Transverse colon (tissue), 4 donors: ENCODE data around the gene EPHA2. TPM values are rescaled to one million over a fixed set of nuclear protein-coding genes. Genes with fewer than 3 reads are reported as not detected.

Experiments
- DNase-seq: peaks from one replicate; pipeline ENCODE4 v3.0.0-alpha.2; 2019
- H3K27ac ChIP-seq, 4 donors: fragments of 200-600 bp; sonication (generic); 2 replicates each; pipeline ENCODE4 v1.5.1; 2016 to 2018; ENCODE audit warnings: inconsistent platforms in 4 of 4
- H3K27me3 ChIP-seq: fragments of 200-600 bp; sonication (generic); 2 replicates; pipeline ENCODE4 v1.5.1; 2017; ENCODE audit warnings: inconsistent platforms
- H3K36me3 ChIP-seq, 4 donors: fragments of 200-600 bp; sonication (generic); 2 replicates each; pipeline ENCODE4 v1.5.1; 2017 to 2019; ENCODE audit warnings: inconsistent platforms in 4 of 4
- H3K4me1 ChIP-seq, 4 donors: fragments of 200-600 bp; sonication (generic); 2 replicates each; pipeline ENCODE4 v1.5.1; 2017 to 2020; ENCODE audit warnings: inconsistent platforms in 4 of 4
- H3K4me3 ChIP-seq, 4 donors: fragments of 200-600 bp; sonication (generic); 1 replicate in 1 of 4; 2 replicates in 3 of 4; pipeline versions ENCODE4 v1.5.1 to v1.6.1; 2017 to 2019; ENCODE audit warnings: inconsistent platforms in 4 of 4
- H3K9me3 ChIP-seq, 2 donors: fragments of 200-600 bp; sonication (generic); 2 replicates each; pipeline ENCODE4 v1.5.1; 2017 to 2019; ENCODE audit warnings: inconsistent platforms in 2 of 2
- EP300 ChIP-seq: sonication (generic); formaldehyde crosslinking; IDR thresholded peaks from one replicate; pipeline ENCODE4 v1.6.1; 2017; ENCODE audit warnings: antibody characterized with exemption, low read depth
- POLR2A ChIP-seq: fragments of 450-650 bp; IDR thresholded peaks from one replicate; pipeline ENCODE4 v1.6.1; 2016; ENCODE audit warnings: antibody characterized with exemption, mild to moderate bottlenecking, moderate library complexity
- POLR2AphosphoS5 ChIP-seq, 3 donors: sonication (generic); formaldehyde crosslinking; IDR thresholded peaks; one replicate each; pipeline ENCODE4 v1.6.1; 2016; ENCODE audit warnings: antibody characterized with exemption in 3 of 3
- WGBS, 2 donors: methylation state at CpG; one replicate each; pipeline ENCODE4 v1.1.5; 2018; ENCODE audit warnings: low coverage in 1 of 2; 5-methylcytosine and 5-hydroxymethylcytosine counted together
- in situ Hi-C, 4 donors: fragments of 200-750 bp; cut with MboI; loops; one replicate each; pipeline versions ENCODE4 v1.15.0 to v1.15.1; 2017; ENCODE audit warnings: low sequenced_read_pairs in 3 of 4, low pct_ligation_motif_present in 1 of 4, low pct_unique_long_range_greater_than_20kb in 1 of 4
- intact Hi-C: fragments of 100-400 bp; cut with DNase I; formaldehyde crosslinking; loops from one replicate; pipeline ENCODE4 v1.15.1; 2023; ENCODE audit warnings: low total_unique reads
- total RNA-seq, 4 donors: library from RNA; depleted of rRNA; stranded (reverse); fragments of >200 nt; gene quantifications; one replicate each; pipeline ENCODE4 v1.1.0, GENCODE V29; 2016
- TF ChIP-seq, protein P1 (sequence below), 5 experiments: fragments of 200-600 bp in 3 of 5; fragments of 450-650 bp in 2 of 5; sonication (generic) in 3 of 5; IDR thresholded peaks; 1 replicate in 2 of 5; 2 replicates in 3 of 5; pipeline ENCODE4 v1.5.1; 2016 to 2017; ENCODE audit warnings: antibody characterized with exemption in 5 of 5, inconsistent platforms in 3 of 5, mild to moderate bottlenecking in 2 of 5, moderate library complexity in 1 of 5

EPHA2 gene
- total RNA-seq, 4 donors from 2014 or later: 2.6 to 68.8 (median 30.5) TPM

GRCh38 chr1:16191916-16192546, 36.2 kb upstream of the EPHA2 start:
- intact Hi-C loops (no loop called here), in situ Hi-C loops (loop anchor here in 1 of 4 donors (5.0 kb wide), 1 partner anchor 110 kb away; no protein-coding TSS in a partner anchor)
- no peaks in the 10 kb centered on the region for H3K9me3 ChIP-seq
- DNase-seq: no peak
- H3K4me3 ChIP-seq: no peak overlapping the region
- no peaks in the 10 kb centered on the region for H3K36me3 ChIP-seq
- WGBS, 2 donors: 78 to 83% methylated on average over 3 to 6 of the region's 6 CpGs
- TF ChIP-seq POLR2AphosphoS5 (IDR thresholded peaks at IDR 0.05) (no peak), POLR2A (no peak), EP300 (no peak)
- TF ChIP-seq, protein P1, sequence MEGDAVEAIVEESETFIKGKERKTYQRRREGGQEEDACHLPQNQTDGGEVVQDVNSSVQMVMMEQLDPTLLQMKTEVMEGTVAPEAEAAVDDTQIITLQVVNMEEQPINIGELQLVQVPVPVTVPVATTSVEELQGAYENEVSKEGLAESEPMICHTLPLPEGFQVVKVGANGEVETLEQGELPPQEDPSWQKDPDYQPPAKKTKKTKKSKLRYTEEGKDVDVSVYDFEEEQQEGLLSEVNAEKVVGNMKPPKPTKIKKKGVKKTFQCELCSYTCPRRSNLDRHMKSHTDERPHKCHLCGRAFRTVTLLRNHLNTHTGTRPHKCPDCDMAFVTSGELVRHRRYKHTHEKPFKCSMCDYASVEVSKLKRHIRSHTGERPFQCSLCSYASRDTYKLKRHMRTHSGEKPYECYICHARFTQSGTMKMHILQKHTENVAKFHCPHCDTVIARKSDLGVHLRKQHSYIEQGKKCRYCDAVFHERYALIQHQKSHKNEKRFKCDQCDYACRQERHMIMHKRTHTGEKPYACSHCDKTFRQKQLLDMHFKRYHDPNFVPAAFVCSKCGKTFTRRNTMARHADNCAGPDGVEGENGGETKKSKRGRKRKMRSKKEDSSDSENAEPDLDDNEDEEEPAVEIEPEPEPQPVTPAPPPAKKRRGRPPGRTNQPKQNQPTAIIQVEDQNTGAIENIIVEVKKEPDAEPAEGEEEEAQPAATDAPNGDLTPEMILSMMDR (IDR thresholded peaks at IDR 0.05): no peak
- no peak overlapping the region for H3K27ac ChIP-seq
- no peaks in the 10 kb centered on the region for H3K27me3 ChIP-seq
- H3K4me1 ChIP-seq: peaks cover 2 to 31% (median 19%) of the 10 kb centered on the region in 4 donors

DNA sequence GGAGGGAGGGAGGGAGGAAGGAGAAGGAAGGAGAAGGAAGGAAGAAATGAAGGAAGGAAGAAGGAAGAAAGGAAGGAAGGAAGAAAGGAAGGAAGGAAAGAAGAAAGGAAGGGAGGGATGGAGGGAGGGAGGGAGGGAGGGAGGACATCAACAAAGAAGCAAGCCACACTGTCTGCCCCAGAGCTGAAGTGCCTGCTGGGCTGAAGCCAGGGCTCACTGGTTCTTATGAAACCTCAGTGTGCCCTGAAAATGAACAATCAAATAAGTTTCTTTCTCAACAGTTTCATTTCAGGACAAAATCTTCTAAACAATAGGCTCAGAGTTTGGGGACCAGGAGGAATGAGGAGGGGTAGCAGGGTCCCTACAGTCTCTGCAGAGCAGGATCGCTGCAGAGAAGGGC, 35.4 kb upstream of the EPHA2 start:
- no peak for DNase-seq
- TF ChIP-seq POLR2A: no peak
- TF ChIP-seq EP300: no peak
- TF ChIP-seq, protein P1 (IDR thresholded peaks at IDR 0.05): no peak
- TF ChIP-seq POLR2AphosphoS5 (IDR thresholded peaks at IDR 0.05): no peak
- H3K4me1 ChIP-seq: peaks cover 2 to 31% (median 21%) of the 10 kb centered on the region in 4 donors
- H3K27me3 ChIP-seq: no peaks in the 10 kb centered on the region
- in situ Hi-C loops: loop anchor here in 1 of 4 donors (5.0 kb wide), 1 partner anchor 109 kb away; no protein-coding TSS in a partner anchor
- no peaks in the 10 kb centered on the region for H3K36me3 ChIP-seq
- no peaks in the 10 kb centered on the region for H3K9me3 ChIP-seq
- no peak overlapping the region for H3K27ac ChIP-seq
- WGBS, 2 donors: 78 to 80% methylated on average over 1 of the region's 1 CpG
- H3K4me3 ChIP-seq: no peak overlapping the region
- intact Hi-C loops: no loop called here

GRCh38 chr1:16189921-16190621, 34.2 kb upstream of the EPHA2 start:
- Histone ChIP-seq H3K4me3 (no peak overlapping the region), H3K9me3 (no peaks in the 10 kb centered on the region), H3K36me3 (no peaks in the 10 kb centered on the region), H3K4me1 (peaks cover 2 to 31% (median 21%) of the 10 kb centered on the region in 4 donors), H3K27ac (no peak overlapping the region), H3K27me3 (no peaks in the 10 kb centered on the region)
- DNase-seq: no peak
- intact Hi-C loops: no loop called here
- TF ChIP-seq POLR2AphosphoS5 (IDR thresholded peaks at IDR 0.05) (no peak), EP300 (no peak), POLR2A (no peak)
- TF ChIP-seq, protein P1 (IDR thresholded peaks at IDR 0.05): no peak
- in situ Hi-C loops: loop anchor here in 3 of 4 donors (5.0 kb wide), 2 partner anchors 108 to 113 kb away; no protein-coding TSS in a partner anchor
- WGBS, 2 donors: 43 to 45% methylated on average over 1 to 9 of the region's 9 CpGs

DNA sequence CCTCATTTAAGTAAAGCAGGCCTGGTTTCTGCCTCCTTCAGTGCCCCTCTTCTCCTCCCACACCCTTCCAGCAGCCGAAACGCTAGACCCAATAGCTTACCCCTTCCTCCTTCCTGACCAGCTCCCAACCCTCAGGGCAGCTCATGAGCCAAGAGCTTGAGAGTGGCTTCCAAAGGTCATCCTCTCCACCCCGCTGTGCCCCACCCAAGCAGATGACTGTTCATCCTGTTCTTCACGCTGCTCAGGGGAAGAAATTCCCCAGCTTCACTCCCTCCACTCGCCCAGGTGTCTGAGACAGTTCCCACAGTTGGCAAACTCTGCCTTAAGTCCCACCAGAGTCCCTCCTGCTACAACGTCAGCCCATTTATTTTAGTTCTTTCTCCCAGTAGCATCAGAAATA, 33.1 kb upstream of the EPHA2 start:
- DNase-seq: peak; percentile 83
- TF ChIP-seq POLR2AphosphoS5 (IDR thresholded peaks at IDR 0.05) (peak in 2 of 3 donors; percentile 55 to 68), POLR2A (peak; percentile 44), EP300 (no peak)
- TF ChIP-seq, protein P1 (IDR thresholded peaks at IDR 0.05): no peak
- 28 to 35% methylated on average over 4 to 6 of the region's 6 CpGs for WGBS, 2 donors
- H3K9me3 ChIP-seq: no peaks in the 10 kb centered on the region
- in situ Hi-C loops: loop anchor here in 2 of 4 donors (5.0 kb wide), 2 partner anchors 107 to 112 kb away; no protein-coding TSS in a partner anchor
- no peak overlapping the region for H3K4me3 ChIP-seq
- H3K4me1 ChIP-seq: peaks cover 2 to 31% (median 21%) of the 10 kb centered on the region in 4 donors
- H3K27ac ChIP-seq: peak overlapping the region; percentile 53 to 74 (median 68)
- H3K36me3 ChIP-seq: no peaks in the 10 kb centered on the region
- intact Hi-C loops: no loop called here
- no peaks in the 10 kb centered on the region for H3K27me3 ChIP-seq
